Hepatocyte (in vitro differentiated cells): Measurements from ENCODE around the gene HEYL.

Source experiments
- CTCF ChIP-seq: fragments of 200-600 bp; sonication (generic); IDR thresholded peaks from 2 replicates; pipeline ENCODE4 v1.5.1; 2016; ENCODE audit warnings: antibody characterized with exemption, mild to moderate bottlenecking; ENCODE audit not compliant: poor library complexity
- EZH2phosphoT487 ChIP-seq: fragments of 200-600 bp; sonication (generic); IDR thresholded peaks from one replicate; pipeline ENCODE4 v1.6.1; 2018; ENCODE audit warnings: antibody characterized with exemption, mild to moderate bottlenecking, low read depth, moderate library complexity; ENCODE audit not compliant: unreplicated experiment, severe bottlenecking

GRCh38 chr1:39653546-39654031 is 14.1 kb upstream of the HEYL start:
- TF ChIP-seq CTCF = peak; percentile 90
- no peak for TF ChIP-seq EZH2phosphoT487
